ENCODE data around the gene CBX3. TPM values are rescaled to one million over a fixed set of nuclear protein-coding genes. Genes with fewer than 3 reads are reported as not detected.

CBX3 gene
- total and polyA plus RNA-seq, 10 of the 15 experiments (the other 5 are each of a cell fraction or from before 2014, with no cell fraction given): 153 to 307 (median 225) TPM

- no peak overlapping the region for H3K4me2 ChIP-seq (ENCODE audit: control insufficient read depth, insufficient read depth)
- no peaks in the 10 kb centered on the region for H3K27me3 ChIP-seq (replicated peaks in 1 of 2; ENCODE audit: control insufficient read depth in 2 of 2, insufficient read depth in 2 of 2, low read length in 1 of 2)
- no peak overlapping the region for H2AFZ ChIP-seq (ENCODE audit: control insufficient read depth, low read depth, low read length)
- intact Hi-C loops (cut with micrococcal nuclease; ENCODE audit: unreplicated experiment): no loop called here
- peaks cover 66% of the 10 kb centered on the region for H3K79me2 ChIP-seq (ENCODE audit: control insufficient read depth, insufficient read depth, low read length)
- H3K9me3 ChIP-seq (replicated peaks; ENCODE audit: control insufficient read depth, insufficient read depth, low read length): no peaks in the 10 kb centered on the region
- ChIA-PET SMC1A (ENCODE audit: uncharacterized antibody, unreplicated experiment) (interaction anchor here (0.6 to 9.3 kb wide), 4 partner anchors 34 to 1480 kb away, joined by 4 to 198 read pairs (median 8); partner anchors contain the start of genes CBX3 and HNRNPA2B1), POLR2A (interaction anchor here (1.0 to 10.1 kb wide), 2 partner anchors 27 to 35 kb away, joined by 3 to 206 read pairs; partner anchors contain the start of genes CBX3 and HNRNPA2B1), RAD21 (ENCODE audit: unreplicated experiment) (interaction anchor here (2.9 to 9.0 kb wide), 2 partner anchors 10 to 34 kb away, joined by 8 to 164 read pairs; partner anchors contain the start of genes CBX3, HNRNPA2B1 and NFE2L3), CTCF (interaction anchor here (1.0 to 1.2 kb wide), 2 partner anchors 20 to 36 kb away, joined by 3 read pairs; no protein-coding TSS in a partner anchor)
- peaks cover 39% of the 10 kb centered on the region for H3K4me1 ChIP-seq (ENCODE audit: control insufficient read depth, insufficient read depth, low read length)
- no peaks in the 10 kb centered on the region; a peak in 2 of 4 replicates for H3K36me3 ChIP-seq (ENCODE audit: control insufficient read depth in 2 of 2, insufficient read depth in 2 of 2, low read length in 1 of 2)
- H3K9ac ChIP-seq (ENCODE audit: control insufficient read depth, insufficient read depth, low read length): no peak overlapping the region
- in situ Hi-C loops (cut with MboI): no loop called here
- H4K20me1 ChIP-seq (ENCODE audit: control insufficient read depth, insufficient read depth): no peaks in the 10 kb centered on the region
- FAIRE-seq: no peak
- TF ChIP-seq CHD2 (IDR thresholded peaks at IDR 0.05; ENCODE audit: borderline replicate concordance, low read depth, low read length) (no peak), CREB1 (IDR thresholded peaks at IDR 0.05; ENCODE audit: low read depth) (no peak), MYB (IDR thresholded peaks at IDR 0.05; ENCODE audit: borderline replicate concordance, low read depth, low read length) (no peak), NFYA (IDR thresholded peaks at IDR 0.05; ENCODE audit: borderline replicate concordance, low read depth, low read length) (no peak), NFXL1 (IDR thresholded peaks at IDR 0.05; ENCODE audit: borderline replicate concordance) (no peak), SMC3 (IDR thresholded peaks at IDR 0.05; ENCODE audit: borderline replicate concordance, low read length) (no peak), SMARCA5 (IDR thresholded peaks at IDR 0.05) (no peak), USF2 (IDR thresholded peaks at IDR 0.05; ENCODE audit: borderline replicate concordance, low read depth, low read length) (no peak), RAD21 (IDR thresholded peaks at IDR 0.05; ENCODE audit: insufficient read depth, low read depth, low read length) (no peak), HCFC1 (IDR thresholded peaks at IDR 0.05; ENCODE audit: low read length) (no peak), MEF2B (IDR thresholded peaks at IDR 0.05; ENCODE audit: partially characterized antibody, poor library complexity, severe bottlenecking) (no peak), GABPA (IDR thresholded peaks at IDR 0.05; ENCODE audit: low read depth) (no peak), REST (IDR thresholded peaks at IDR 0.05; ENCODE audit: low read depth, low read length) (no peak), TCF12 (IDR thresholded peaks at IDR 0.05; ENCODE audit: low read depth, low read length) (no peak), TBL1XR1 (IDR thresholded peaks at IDR 0.05; ENCODE audit: low read depth, low read length) (no peak), EP300 (IDR thresholded peaks at IDR 0.05; ENCODE audit: borderline replicate concordance in 1 of 2, control insufficient read depth in 1 of 2, low read depth in 2 of 2, low read length in 2 of 2) (no peak), PAX5 (IDR thresholded peaks at IDR 0.05; ENCODE audit: borderline replicate concordance, low read depth, low read length) (no peak), SIX5 (IDR thresholded peaks at IDR 0.05; ENCODE audit: low read depth, low read length, severe bottlenecking) (no peak)
- no peak for DNase-seq (ENCODE audit: low read depth, low spot score)
- no TSS peak for BruUV-seq (replicated peaks)
- ATAC-seq: no peak
- no peak overlapping the region for H3K27ac ChIP-seq (ENCODE audit: control insufficient read depth, insufficient read depth)
- no peak overlapping the region for H3K4me3 ChIP-seq
- WGBS (ENCODE audit: insufficient coverage, insufficient replicate concordance, low lambda C conversion rate, missing lambda C conversion rate): 100% methylated on average over 2 of the region's 2 CpGs
These were observed 39.1 kb upstream of the CBX3 start for GRCh38 chr7:26162431-26162830.

Data from GM12878 (cell line).